HepG2 (cell line): ENCODE results near the gene RBM47. TPM values are rescaled to one million over a fixed set of nuclear protein-coding genes. Genes with fewer than 3 reads are reported as not detected.

Experiments
- ATF7-NPFF ChIP-seq: sonication (generic); formaldehyde crosslinking; IDR thresholded peaks from 2 replicates; pipeline ENCODE4 v1.8.1; 2023; ENCODE audit warnings: mild to moderate bottlenecking, low read depth, missing genetic modification reagents, moderate library complexity
- HNF4G ChIP-seq, 2 experiments: sonication (generic) in 1 of 2; formaldehyde crosslinking in 1 of 2; IDR thresholded peaks; 2 replicates each; pipeline versions ENCODE4 v1.4.0 to v1.6.1; 2011 to 2020; ENCODE audit warnings: borderline replicate concordance in 2 of 2, low read depth in 2 of 2, mild to moderate bottlenecking in 2 of 2, low read length in 1 of 2, missing genetic modification reagents in 1 of 2, moderate library complexity in 1 of 2
- JARID2 ChIP-seq: sonication (generic); formaldehyde crosslinking; IDR thresholded peaks from 2 replicates; pipeline ENCODE4 v1.8.1; 2023; ENCODE audit warnings: missing genetic modification reagents, inconsistent platforms; ENCODE audit not compliant: insufficient replicate concordance
- NBN ChIP-seq: fragments of 450-650 bp; conservative IDR thresholded peaks from 2 replicates; pipeline ENCODE4 v1.6.1; 2017
- NFIC ChIP-seq: IDR thresholded peaks from 2 replicates; pipeline ENCODE4 v1.6.1; 2012; ENCODE audit warnings: mild to moderate bottlenecking, low read length, inconsistent platforms
- NR2F2 ChIP-seq: IDR thresholded peaks from 2 replicates; pipeline ENCODE4 v1.6.1; 2012; ENCODE audit warnings: low read depth, inconsistent platforms, borderline replicate concordance
- POLR2AphosphoS5 ChIP-seq: IDR thresholded peaks from 2 replicates; pipeline ENCODE4 v1.6.1; 2012; ENCODE audit warnings: low read depth, low read length
- SALL1 ChIP-seq: sonication (generic); formaldehyde crosslinking; IDR thresholded peaks from 2 replicates; pipeline ENCODE4 v1.8.0; 2022; ENCODE audit warnings: mild to moderate bottlenecking, missing genetic modification reagents
- ZC3H4 ChIP-seq: sonication (generic); formaldehyde crosslinking; IDR thresholded peaks from 2 replicates; pipeline ENCODE4 v1.4.0; 2020; ENCODE audit warnings: missing genetic modification reagents, borderline replicate concordance
- ZNF552 ChIP-seq: sonication (generic); formaldehyde crosslinking; IDR thresholded peaks from 2 replicates; pipeline ENCODE4 v1.9.0; 2022; ENCODE audit warnings: missing genetic modification reagents, mild to moderate bottlenecking, borderline replicate concordance
- ZNF879 ChIP-seq: sonication (generic); formaldehyde crosslinking; IDR thresholded peaks from 2 replicates; pipeline ENCODE4 v1.8.1; 2023; ENCODE audit warnings: missing genetic modification reagents
- polyA plus RNA-seq, 8 experiments: library from polyadenylated mRNA; depleted of rRNA in 3 of 8; stranded (reverse) in 7 of 8; unstranded in 1 of 8; fragments of >200 nt; fragmentation: Illumina TruSeq in 4 of 8; extraction: Trizol in 4 of 8; gene quantifications; 2 replicates each; pipeline versions ENCODE4 v1.2.1 to v1.2.3, GENCODE V29; 2011 to 2016; ENCODE audit warnings: low read depth in 4 of 8, missing spikeins in 1 of 8, mixed read lengths in 1 of 8; ENCODE audit not compliant: insufficient read depth in 1 of 8
- total RNA-seq, 5 experiments: library from RNA; depleted of rRNA; stranded (reverse); fragments of >200 nt; fragmentation: Illumina TruSeq; extraction: Trizol; gene quantifications; 2 replicates each; pipeline ENCODE4 v1.2.3, GENCODE V29; 2016; ENCODE audit warnings: low read depth in 1 of 5
- TF ChIP-seq, protein P1 (sequence below): sonication (generic); formaldehyde crosslinking; IDR thresholded peaks from 2 replicates; pipeline ENCODE4 v1.5.1; 2020; ENCODE audit warnings: mild to moderate bottlenecking, missing genetic modification reagents, moderate library complexity
- TF ChIP-seq, protein P2 (sequence below): IDR thresholded peaks from 2 replicates; pipeline ENCODE4 v1.6.1; 2012; ENCODE audit warnings: inconsistent platforms
- TF ChIP-seq, protein P3 (sequence below): IDR thresholded peaks from 2 replicates; pipeline ENCODE4 v1.6.1; 2016; ENCODE audit warnings: low read depth, missing genetic modification reagents, missing compliant biosample characterization
- TF ChIP-seq, protein P4 (sequence below): sonication (generic); formaldehyde crosslinking; IDR thresholded peaks from 2 replicates; pipeline ENCODE4 v1.4.0; 2020; ENCODE audit warnings: missing genetic modification reagents, mild to moderate bottlenecking, borderline replicate concordance
- TF ChIP-seq, protein P5 (sequence below): sonication (generic); formaldehyde crosslinking; conservative IDR thresholded peaks from 2 replicates; pipeline ENCODE4 v1.8.1; 2023; ENCODE audit warnings: missing genetic modification reagents

RBM47 gene
- total and polyA plus RNA-seq, 2 of the 13 experiments (the other 11 are each of a cell fraction or from before 2014, with no cell fraction given), result 1.2 to 2.5 TPM

DNA sequence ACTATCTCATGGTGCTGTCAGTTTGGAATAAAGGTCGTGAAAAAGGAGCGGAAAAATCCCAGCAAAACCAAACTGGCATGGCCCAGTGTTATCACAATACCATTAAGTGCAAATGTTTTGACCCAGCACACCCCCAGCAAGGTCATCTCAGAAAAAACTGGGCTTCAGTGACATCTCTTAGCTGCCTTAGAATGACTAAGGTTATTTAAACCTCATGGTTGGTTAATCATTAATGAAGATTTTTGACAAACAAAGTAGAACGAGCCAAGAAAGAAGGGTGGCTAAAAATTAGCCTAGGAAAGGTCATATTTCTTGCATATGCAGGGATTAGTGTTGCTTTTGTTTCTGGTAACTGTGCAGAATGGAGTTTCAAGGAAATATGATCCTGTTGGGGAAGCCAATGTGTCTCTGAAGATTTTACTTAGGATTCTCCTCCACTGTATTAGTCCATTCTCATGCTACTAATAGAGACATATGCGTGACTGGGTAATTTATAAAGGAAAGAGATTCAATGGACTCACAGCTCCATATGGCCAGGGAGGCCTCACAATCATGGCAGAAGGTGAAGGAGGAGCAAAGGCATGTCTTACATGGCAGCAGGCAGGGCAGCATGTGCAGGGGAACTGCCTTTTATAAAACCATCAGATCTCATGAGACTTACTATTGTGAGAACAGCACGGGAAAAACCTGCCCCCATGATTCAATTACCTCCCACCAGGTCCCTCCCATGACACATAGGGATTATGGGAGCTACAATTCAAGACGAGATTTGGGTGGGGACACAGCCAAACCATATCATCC is 211.0 kb downstream of the RBM47 start (continued):
- no peak for TF ChIP-seq ZNF552 (CRISPR knock-in tag)
- TF ChIP-seq POLR2AphosphoS5, result 0 out of 2 replicates have a peak, but pooled peaks have one; percentile 18
- TF ChIP-seq, protein P1, sequence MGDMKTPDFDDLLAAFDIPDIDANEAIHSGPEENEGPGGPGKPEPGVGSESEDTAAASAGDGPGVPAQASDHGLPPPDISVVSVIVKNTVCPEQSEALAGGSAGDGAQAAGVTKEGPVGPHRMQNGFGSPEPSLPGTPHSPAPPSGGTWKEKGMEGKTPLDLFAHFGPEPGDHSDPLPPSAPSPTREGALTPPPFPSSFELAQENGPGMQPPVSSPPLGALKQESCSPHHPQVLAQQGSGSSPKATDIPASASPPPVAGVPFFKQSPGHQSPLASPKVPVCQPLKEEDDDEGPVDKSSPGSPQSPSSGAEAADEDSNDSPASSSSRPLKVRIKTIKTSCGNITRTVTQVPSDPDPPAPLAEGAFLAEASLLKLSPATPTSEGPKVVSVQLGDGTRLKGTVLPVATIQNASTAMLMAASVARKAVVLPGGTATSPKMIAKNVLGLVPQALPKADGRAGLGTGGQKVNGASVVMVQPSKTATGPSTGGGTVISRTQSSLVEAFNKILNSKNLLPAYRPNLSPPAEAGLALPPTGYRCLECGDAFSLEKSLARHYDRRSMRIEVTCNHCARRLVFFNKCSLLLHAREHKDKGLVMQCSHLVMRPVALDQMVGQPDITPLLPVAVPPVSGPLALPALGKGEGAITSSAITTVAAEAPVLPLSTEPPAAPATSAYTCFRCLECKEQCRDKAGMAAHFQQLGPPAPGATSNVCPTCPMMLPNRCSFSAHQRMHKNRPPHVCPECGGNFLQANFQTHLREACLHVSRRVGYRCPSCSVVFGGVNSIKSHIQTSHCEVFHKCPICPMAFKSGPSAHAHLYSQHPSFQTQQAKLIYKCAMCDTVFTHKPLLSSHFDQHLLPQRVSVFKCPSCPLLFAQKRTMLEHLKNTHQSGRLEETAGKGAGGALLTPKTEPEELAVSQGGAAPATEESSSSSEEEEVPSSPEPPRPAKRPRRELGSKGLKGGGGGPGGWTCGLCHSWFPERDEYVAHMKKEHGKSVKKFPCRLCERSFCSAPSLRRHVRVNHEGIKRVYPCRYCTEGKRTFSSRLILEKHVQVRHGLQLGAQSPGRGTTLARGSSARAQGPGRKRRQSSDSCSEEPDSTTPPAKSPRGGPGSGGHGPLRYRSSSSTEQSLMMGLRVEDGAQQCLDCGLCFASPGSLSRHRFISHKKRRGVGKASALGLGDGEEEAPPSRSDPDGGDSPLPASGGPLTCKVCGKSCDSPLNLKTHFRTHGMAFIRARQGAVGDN (CRISPR knock-in tag), result no peak
- TF ChIP-seq ZC3H4, result no peak
- TF ChIP-seq, protein P2, sequence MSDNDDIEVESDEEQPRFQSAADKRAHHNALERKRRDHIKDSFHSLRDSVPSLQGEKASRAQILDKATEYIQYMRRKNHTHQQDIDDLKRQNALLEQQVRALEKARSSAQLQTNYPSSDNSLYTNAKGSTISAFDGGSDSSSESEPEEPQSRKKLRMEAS, result peak; percentile 54
- 0 out of 2 replicates have a peak, but pooled peaks have one; percentile 36 for TF ChIP-seq NFIC
- no peak for TF ChIP-seq NBN
- TF ChIP-seq, protein P3, sequence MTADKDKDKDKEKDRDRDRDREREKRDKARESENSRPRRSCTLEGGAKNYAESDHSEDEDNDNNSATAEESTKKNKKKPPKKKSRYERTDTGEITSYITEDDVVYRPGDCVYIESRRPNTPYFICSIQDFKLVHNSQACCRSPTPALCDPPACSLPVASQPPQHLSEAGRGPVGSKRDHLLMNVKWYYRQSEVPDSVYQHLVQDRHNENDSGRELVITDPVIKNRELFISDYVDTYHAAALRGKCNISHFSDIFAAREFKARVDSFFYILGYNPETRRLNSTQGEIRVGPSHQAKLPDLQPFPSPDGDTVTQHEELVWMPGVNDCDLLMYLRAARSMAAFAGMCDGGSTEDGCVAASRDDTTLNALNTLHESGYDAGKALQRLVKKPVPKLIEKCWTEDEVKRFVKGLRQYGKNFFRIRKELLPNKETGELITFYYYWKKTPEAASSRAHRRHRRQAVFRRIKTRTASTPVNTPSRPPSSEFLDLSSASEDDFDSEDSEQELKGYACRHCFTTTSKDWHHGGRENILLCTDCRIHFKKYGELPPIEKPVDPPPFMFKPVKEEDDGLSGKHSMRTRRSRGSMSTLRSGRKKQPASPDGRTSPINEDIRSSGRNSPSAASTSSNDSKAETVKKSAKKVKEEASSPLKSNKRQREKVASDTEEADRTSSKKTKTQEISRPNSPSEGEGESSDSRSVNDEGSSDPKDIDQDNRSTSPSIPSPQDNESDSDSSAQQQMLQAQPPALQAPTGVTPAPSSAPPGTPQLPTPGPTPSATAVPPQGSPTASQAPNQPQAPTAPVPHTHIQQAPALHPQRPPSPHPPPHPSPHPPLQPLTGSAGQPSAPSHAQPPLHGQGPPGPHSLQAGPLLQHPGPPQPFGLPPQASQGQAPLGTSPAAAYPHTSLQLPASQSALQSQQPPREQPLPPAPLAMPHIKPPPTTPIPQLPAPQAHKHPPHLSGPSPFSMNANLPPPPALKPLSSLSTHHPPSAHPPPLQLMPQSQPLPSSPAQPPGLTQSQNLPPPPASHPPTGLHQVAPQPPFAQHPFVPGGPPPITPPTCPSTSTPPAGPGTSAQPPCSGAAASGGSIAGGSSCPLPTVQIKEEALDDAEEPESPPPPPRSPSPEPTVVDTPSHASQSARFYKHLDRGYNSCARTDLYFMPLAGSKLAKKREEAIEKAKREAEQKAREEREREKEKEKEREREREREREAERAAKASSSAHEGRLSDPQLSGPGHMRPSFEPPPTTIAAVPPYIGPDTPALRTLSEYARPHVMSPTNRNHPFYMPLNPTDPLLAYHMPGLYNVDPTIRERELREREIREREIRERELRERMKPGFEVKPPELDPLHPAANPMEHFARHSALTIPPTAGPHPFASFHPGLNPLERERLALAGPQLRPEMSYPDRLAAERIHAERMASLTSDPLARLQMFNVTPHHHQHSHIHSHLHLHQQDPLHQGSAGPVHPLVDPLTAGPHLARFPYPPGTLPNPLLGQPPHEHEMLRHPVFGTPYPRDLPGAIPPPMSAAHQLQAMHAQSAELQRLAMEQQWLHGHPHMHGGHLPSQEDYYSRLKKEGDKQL, result no peak
- no peak for TF ChIP-seq ZNF879 (CRISPR knock-in tag)
- no peak for TF ChIP-seq JARID2 (CRISPR knock-in tag)
- TF ChIP-seq, protein P4, sequence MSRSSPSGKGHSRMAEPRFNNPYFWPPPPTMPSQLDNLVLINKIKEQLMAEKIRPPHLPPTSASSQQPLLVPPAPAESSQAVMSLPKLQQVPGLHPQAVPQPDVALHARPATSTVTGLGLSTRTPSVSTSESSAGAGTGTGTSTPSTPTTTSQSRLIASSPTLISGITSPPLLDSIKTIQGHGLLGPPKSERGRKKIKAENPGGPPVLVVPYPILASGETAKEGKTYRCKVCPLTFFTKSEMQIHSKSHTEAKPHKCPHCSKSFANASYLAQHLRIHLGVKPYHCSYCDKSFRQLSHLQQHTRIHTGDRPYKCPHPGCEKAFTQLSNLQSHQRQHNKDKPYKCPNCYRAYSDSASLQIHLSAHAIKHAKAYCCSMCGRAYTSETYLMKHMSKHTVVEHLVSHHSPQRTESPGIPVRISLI (CRISPR knock-in tag), result peak; percentile 92
- no peak for TF ChIP-seq ATF7-NPFF (CRISPR knock-in tag)
- peak; percentile 51; the same call in 1 of the 2 replicates for TF ChIP-seq SALL1 (CRISPR knock-in tag)
- TF ChIP-seq, protein P5, sequence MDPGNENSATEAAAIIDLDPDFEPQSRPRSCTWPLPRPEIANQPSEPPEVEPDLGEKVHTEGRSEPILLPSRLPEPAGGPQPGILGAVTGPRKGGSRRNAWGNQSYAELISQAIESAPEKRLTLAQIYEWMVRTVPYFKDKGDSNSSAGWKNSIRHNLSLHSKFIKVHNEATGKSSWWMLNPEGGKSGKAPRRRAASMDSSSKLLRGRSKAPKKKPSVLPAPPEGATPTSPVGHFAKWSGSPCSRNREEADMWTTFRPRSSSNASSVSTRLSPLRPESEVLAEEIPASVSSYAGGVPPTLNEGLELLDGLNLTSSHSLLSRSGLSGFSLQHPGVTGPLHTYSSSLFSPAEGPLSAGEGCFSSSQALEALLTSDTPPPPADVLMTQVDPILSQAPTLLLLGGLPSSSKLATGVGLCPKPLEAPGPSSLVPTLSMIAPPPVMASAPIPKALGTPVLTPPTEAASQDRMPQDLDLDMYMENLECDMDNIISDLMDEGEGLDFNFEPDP (CRISPR knock-in tag), result no peak
- no peak for TF ChIP-seq HNF4G (IDR thresholded peaks at IDR 0.05; ENCODE audit: borderline replicate concordance, low read depth, low read length)
- no peak for TF ChIP-seq HNF4G (CRISPR knock-in tag; IDR thresholded peaks at IDR 0.05; ENCODE audit: borderline replicate concordance, low read depth)
- peak; percentile 78 for TF ChIP-seq NR2F2
